HG02885 (cell line): ENCODE measurements around the gene AUH.
"Not testable (repeated sequence)": the region's sequence is repeated elsewhere in the genome, so short reads cannot be mapped to it uniquely, and the experiment has no call there.

Source experiments
- ATAC-seq: cut with Tn5 transposase; IDR thresholded peaks from one replicate; pipeline ENCODE4 v1.9.1; 2021; ENCODE audit warnings: mild to moderate bottlenecking; ENCODE audit not compliant: unreplicated experiment, poor library complexity

Gene AUH

GRCh38 chr9:91382298-91382697 is 20.6 kb upstream of the AUH start:
- ATAC-seq: no peak

DNA sequence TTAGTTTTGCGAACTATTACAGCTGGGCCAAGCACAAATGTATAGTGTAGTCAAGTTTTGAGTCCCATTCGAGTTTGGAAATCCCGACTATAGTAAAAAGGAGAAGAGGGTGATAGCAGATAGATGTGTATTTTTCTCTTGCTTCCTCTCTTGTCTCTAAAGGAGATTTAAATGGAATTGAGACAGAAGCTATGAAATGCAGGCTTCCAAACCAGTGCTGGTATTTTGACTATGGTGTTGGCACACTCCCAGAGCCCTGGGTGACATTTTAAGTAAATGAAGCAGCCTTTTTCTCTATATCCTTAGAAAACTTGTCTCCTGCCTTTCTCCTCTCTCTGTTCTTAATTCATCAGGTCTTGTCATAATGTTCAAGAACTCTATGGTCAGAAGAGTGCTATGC is 17.7 kb upstream of the AUH start:
- ATAC-seq: no peak

DNA sequence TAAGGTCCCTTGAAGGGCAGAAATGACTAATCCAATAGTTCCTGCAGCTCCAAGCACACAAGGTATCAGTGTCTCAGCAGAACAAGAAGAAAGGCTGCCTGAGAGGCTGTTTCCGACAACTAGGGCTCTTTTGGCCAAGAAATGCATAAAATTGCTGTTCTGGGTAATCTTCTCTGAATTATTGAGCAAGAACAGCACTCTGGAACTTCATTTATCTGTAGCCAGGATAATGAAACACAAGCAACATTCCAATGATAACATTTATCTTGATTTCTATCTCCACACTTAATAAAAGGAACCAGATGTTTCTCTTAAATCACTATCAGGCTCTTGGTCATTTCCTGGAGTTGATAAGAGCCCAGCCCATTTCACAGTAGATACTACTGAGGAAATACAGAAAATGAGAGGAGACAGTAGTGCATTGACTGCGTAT is 17.0 kb upstream of the AUH start:
- ATAC-seq: no peak

- not testable (repeated sequence) for ATAC-seq
Observed at GRCh38 chr9:91378054-91378453, 16.3 kb upstream of the AUH start.

DNA sequence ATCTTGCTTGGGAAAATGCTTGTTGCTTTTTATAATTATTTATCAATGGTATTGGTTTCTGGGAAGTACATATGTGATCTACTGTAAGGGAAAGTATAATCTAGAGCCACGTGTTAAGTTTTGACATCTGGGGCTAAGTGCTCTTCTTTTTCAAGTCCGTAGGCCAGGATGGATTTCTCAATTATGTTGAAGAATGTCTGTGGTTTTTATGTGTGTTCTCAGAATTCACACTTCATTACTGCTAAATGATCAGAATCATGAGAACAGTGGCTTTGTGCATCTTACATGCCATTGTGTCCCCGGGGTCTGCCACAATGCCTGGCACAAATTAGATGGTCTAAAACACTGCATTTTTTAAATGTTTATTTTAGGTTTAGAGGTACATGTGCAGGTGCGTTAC is 14.5 kb upstream of the AUH start:
- no peak for ATAC-seq

DNA sequence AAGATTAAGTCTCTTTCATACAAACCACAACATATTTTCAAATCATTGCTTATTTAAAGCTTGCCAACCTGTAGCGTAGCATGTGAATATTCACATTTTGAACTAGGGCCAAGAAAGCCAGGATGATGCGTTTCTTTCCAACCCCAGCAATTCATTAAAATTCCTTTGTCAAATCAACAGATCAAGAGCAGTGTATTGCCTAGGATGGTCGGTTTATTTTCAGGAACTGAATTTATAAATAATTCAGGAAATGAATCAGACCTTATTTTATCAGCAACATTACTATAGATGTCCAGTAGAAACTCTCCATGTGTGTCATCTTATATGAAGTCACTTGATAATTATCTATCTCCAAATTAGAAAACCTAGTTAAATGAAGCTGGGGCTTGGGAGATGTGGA is 13.2 kb upstream of the AUH start:
- no peak for ATAC-seq

- no peak for ATAC-seq
Observed at GRCh38 chr9:91371894-91372293, 10.2 kb upstream of the AUH start.

DNA sequence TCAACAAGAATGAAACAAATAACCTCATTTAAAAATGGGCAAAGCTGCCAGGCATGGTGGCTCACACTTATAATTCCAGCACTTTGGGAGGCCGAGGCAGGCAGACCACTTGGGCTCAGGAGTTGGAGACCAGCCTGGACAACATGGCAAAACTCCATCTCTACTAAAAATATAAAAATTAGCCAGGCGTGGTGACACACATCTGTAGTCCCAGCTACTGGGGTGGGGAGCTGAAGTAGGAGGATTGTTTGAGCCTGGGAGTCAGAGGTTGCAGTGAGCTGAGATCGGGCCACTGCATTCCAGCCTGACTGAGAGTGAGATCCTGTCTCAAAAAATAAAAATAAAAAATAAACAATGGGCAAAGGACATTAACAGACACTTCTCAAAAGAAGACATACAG is 8.3 kb upstream of the AUH start:
- not testable (repeated sequence) for ATAC-seq

- no peak for ATAC-seq
Observed at GRCh38 chr9:91364702-91365101, 3.0 kb upstream of the AUH start.

DNA sequence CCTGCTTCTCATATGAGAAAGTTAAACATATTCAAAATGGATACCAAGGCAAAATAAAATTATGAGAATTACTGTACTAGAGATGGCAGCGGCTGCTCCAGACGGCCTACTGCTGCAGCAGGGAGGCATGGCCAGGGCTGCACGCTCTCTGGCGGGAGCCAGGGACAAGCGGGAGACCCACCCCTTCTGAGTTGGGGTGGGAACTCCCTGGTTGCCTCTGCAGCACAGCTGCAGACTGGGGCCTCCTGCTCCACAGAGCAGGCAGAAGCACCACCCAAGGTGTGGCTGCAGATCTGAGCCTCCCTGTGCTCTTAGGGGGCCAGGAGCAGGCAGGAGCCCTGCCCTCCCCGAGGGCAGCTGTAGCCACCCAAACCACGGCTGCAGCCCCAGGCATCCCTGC is 2.3 kb upstream of the AUH start:
- no peak for ATAC-seq

- ATAC-seq: no peak
Observed at GRCh38 chr9:91362051-91362611, 413 bp upstream of the AUH start.

DNA sequence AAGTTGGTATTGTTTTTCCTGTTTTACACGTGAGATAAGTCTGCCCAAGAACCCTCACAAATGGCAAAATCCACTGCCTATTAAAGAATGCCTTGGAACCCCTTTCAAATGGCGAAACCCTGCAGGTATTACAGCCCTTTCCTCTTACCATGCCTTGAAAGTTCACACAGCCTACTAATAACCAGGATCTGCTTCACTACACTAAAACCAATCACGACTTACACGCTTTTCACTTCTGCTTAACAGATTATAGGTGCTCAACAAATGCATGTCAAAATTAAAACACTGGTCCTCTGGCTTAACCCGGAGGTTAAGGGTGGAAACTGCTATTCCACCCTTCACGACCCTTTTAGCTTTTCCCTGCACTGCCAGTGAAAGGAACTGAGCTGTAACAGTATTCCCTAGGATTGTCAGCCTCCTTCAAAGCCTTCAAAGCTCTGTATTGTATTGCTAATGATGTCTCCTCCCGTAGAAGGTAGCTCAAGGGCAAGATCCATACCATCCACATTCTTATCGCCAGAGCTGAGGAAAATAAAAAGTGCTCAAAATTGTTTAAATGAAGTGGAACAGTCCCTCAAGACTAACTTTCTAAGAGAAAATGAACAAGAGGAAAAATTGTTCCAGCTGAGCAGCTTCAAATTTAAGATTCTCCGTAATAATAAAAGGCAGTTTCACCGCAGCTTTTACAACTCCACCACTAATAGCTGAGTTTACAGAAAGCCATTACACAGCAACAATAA is 997 bp downstream of the AUH start:
- ATAC-seq: no peak

GRCh38 chr9:91359734-91360470 is 1.8 kb downstream of the AUH start:
- no peak for ATAC-seq

DNA sequence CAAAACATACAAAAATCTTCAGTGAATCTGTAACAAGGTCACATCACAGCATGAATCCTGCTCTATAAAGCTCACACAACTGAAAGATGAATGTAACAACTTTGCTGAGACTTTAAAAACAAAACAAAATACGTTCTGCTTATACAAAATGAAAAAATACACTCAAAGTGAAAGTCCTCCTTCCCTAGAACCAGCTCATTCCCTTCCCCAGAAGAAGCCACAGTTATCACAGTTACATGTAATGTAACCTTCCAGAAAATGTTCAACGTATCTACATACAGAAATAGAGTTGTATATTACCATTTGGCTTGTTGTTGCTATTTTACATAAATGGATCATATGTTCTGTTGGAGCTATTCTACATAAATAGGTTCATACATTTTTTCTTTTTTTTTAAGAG is 2.6 kb downstream of the AUH start:
- no peak for ATAC-seq

DNA sequence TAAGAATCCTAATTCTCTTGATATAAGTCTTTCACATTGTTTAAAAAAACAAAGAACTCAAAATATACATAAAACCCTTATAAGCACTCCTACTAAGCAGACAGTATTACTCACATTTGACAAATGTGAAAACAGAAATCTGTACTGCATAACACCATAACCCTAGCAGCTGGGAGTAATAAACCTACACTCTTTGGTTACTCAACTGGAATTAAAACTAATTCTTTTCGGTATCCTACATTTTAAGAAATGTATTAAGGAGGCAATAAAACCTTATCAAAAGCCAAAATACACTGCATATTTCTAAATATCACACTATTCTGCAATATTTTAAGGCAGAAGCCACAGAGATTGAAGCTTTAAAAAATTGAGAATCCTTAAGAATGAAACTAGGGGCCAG is 6.8 kb downstream of the AUH start:
- no peak for ATAC-seq

DNA sequence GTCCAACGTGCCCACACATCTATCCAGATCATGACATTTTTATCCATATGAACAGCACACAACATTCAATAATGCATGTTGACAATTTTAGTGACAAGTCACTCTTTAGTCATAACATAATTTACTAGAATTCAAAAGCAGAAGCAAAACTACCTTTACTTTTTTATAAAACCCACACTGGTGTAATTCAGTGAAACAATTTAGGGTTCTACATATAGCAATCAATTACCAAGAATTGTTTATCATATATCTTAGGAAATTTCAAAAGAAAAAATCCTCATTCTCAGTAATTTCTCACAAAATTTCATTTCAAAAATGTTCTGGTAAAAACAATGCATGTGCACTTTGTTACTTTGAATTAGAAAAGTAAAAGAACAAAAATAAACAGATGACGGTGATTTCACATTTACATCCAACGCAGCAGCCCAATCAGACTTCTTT is 12.6 kb downstream of the AUH start:
- ATAC-seq: no peak

DNA sequence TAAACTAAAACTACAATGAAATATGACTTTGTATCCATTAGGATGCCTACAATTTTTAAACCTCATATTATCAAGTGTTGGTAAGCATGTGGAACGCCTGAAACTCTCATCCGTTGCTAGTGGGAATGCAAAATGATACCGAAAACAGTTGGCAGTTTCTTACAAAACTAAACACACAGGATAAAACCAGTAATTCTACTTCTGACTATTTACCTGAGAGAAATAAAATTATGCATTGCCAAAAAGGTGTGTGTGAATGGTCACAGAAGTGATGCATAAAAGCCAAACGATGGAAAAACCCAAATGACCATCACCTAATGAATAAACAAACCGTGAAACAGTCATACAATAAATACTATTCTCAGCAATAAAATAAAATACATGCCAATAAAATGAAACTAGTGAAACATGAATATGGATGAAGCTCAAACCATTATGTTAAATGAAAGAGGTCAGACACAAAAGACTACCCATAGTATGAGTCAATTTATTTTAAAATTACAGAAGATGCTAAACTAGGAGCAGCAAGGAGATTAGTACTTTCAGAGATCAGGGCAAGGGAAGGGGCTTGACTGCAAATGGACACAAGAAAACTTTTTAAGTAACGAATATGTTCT is 13.4 kb downstream of the AUH start:
- no peak for ATAC-seq

GRCh38 chr9:91347377-91347776 is 14.3 kb downstream of the AUH start:
- ATAC-seq: no peak

- no peak for ATAC-seq
Observed at GRCh38 chr9:91346644-91347043, 15.1 kb downstream of the AUH start.

- ATAC-seq: no peak
Observed at GRCh38 chr9:91345978-91346377, 15.7 kb downstream of the AUH start.

DNA sequence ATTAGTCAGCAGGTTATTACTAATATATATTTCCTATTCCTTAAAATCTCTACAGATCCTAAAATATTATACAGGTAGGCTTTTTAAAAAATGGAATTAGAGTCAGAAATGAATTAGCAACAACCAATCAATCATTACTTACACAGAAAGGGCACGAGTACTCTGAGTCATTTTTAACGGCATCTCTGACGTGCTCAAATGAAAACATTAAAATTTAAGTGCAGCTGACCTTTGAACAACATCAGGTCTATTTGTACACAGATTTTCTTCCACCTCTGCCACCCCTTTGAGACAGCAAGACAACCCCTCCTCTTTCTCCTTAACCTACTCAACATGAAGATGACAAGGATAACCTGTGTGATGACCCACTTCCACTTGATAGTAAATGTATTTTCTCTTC is 19.1 kb downstream of the AUH start:
- no peak for ATAC-seq
